HepG2 (cell line): Measurements from ENCODE around the gene HACL1. TPM values are rescaled to one million over a fixed set of nuclear protein-coding genes. Genes with fewer than 3 reads are reported as not detected.

Experiments
- ASH2L ChIP-seq: fragments of 300-600, 200-600 bp; sonication (generic); IDR thresholded peaks from 2 replicates; pipeline ENCODE4 v1.7.0; 2017; ENCODE audit warnings: low read depth, mild to moderate bottlenecking, moderate library complexity, mixed read lengths, low read length; ENCODE audit not compliant: insufficient read length
- CBX5 ChIP-seq: sonication (generic); formaldehyde crosslinking; IDR thresholded peaks from 2 replicates; pipeline ENCODE4 v1.4.0; 2020; ENCODE audit warnings: missing genetic modification reagents, borderline replicate concordance
- GLMP ChIP-seq: sonication (generic); formaldehyde crosslinking; IDR thresholded peaks from 2 replicates; pipeline ENCODE4 v1.9.0; 2021; ENCODE audit warnings: missing genetic modification reagents, mild to moderate bottlenecking, borderline replicate concordance
- IRF1 ChIP-seq: sonication (generic); formaldehyde crosslinking; IDR thresholded peaks from 2 replicates; pipeline ENCODE4 v1.4.0; 2020; ENCODE audit warnings: low read depth, mild to moderate bottlenecking, missing genetic modification reagents
- IRX3 ChIP-seq: sonication (generic); formaldehyde crosslinking; IDR thresholded peaks from 2 replicates; pipeline ENCODE4 v1.8.1; 2023; ENCODE audit warnings: mild to moderate bottlenecking, low read depth, missing genetic modification reagents, borderline replicate concordance
- KAT7 ChIP-seq: IDR thresholded peaks from 2 replicates; pipeline ENCODE4 v1.6.1; 2018; ENCODE audit warnings: borderline replicate concordance, missing compliant biosample characterization
- KLF6 ChIP-seq: IDR thresholded peaks from 2 replicates; pipeline ENCODE4 v1.8.0; 2016; ENCODE audit warnings: missing biosample characterization, missing genetic modification reagents
- MAF1 ChIP-seq: sonication (generic); formaldehyde crosslinking; IDR thresholded peaks from 2 replicates; pipeline ENCODE4 v1.5.0; 2020; ENCODE audit warnings: missing genetic modification reagents, borderline replicate concordance
- MEIS1 ChIP-seq: sonication (generic); formaldehyde crosslinking; IDR thresholded peaks from 2 replicates; pipeline ENCODE4 v1.9.0; 2021; ENCODE audit warnings: mild to moderate bottlenecking, missing genetic modification reagents, moderate library complexity, borderline replicate concordance
- NFATC3 ChIP-seq: sonication (generic); formaldehyde crosslinking; IDR thresholded peaks from 2 replicates; pipeline ENCODE4 v1.5.1; 2020; ENCODE audit warnings: mild to moderate bottlenecking, missing genetic modification reagents
- PRPF4 ChIP-seq: fragments of 200-400 bp; formaldehyde crosslinking; IDR thresholded peaks from 2 replicates; pipeline ENCODE4 v1.6.1; 2016; ENCODE audit warnings: low read length, low read depth; ENCODE audit not compliant: poor library complexity, severe bottlenecking
- RFX1 ChIP-seq: fragments of 450-650 bp; IDR thresholded peaks from 2 replicates; pipeline ENCODE4 v1.6.1; 2017
- RFX3 ChIP-seq: IDR thresholded peaks from 2 replicates; pipeline ENCODE4 v1.6.1; 2016; ENCODE audit warnings: missing biosample characterization, missing genetic modification reagents
- SKI ChIP-seq: fragments of 450-650 bp; IDR thresholded peaks from one replicate; pipeline ENCODE4 v1.6.1; 2018; ENCODE audit warnings: mild to moderate bottlenecking; ENCODE audit not compliant: partially characterized antibody
- SP5 ChIP-seq: IDR thresholded peaks from 2 replicates; pipeline ENCODE4 v1.6.1; 2016; ENCODE audit warnings: low read depth, borderline replicate concordance
- SSRP1 ChIP-seq: IDR thresholded peaks from 2 replicates; pipeline ENCODE4 v1.6.1; 2016; ENCODE audit warnings: control low read depth
- TAF1 ChIP-seq: sonication (generic); formaldehyde crosslinking; IDR thresholded peaks from 2 replicates; pipeline ENCODE4 v1.4.0; 2020; ENCODE audit warnings: missing genetic modification reagents
- ZBTB46 ChIP-seq: sonication (generic); formaldehyde crosslinking; IDR thresholded peaks from 2 replicates; pipeline ENCODE4 v1.4.0; 2020; ENCODE audit warnings: mild to moderate bottlenecking, missing genetic modification reagents, borderline replicate concordance
- ZFP36 ChIP-seq: fragments of 150-350 bp; IDR thresholded peaks from 2 replicates; pipeline ENCODE4 v1.6.1; 2018; ENCODE audit warnings: borderline replicate concordance, low read length, low read depth; ENCODE audit not compliant: partially characterized antibody
- ZNF24 ChIP-seq: fragments of 450-650 bp; IDR thresholded peaks from 2 replicates; pipeline ENCODE4 v1.6.1; 2017; ENCODE audit warnings: antibody characterized with exemption, mild to moderate bottlenecking
- ZNF331 ChIP-seq: sonication (generic); formaldehyde crosslinking; IDR thresholded peaks from 2 replicates; pipeline ENCODE4 v1.4.0; 2020; ENCODE audit warnings: missing genetic modification reagents
- ZNF333 ChIP-seq: sonication (generic); formaldehyde crosslinking; IDR thresholded peaks from 2 replicates; pipeline ENCODE4 v1.4.0; 2020; ENCODE audit warnings: mild to moderate bottlenecking, missing genetic modification reagents, borderline replicate concordance
- ZNF468 ChIP-seq: sonication (generic); formaldehyde crosslinking; IDR thresholded peaks from 2 replicates; pipeline ENCODE4 v1.8.0; 2022; ENCODE audit warnings: mild to moderate bottlenecking, moderate library complexity, missing genetic modification reagents
- ZNF510 ChIP-seq: sonication (generic); formaldehyde crosslinking; IDR thresholded peaks from 2 replicates; pipeline ENCODE4 v1.4.0; 2020; ENCODE audit warnings: low read depth, mild to moderate bottlenecking, missing genetic modification reagents
- ZNF615 ChIP-seq: sonication (generic); formaldehyde crosslinking; IDR thresholded peaks from 2 replicates; pipeline ENCODE4 v1.5.0; 2020; ENCODE audit warnings: mild to moderate bottlenecking, missing genetic modification reagents, borderline replicate concordance
- ZNF713 ChIP-seq: sonication (generic); formaldehyde crosslinking; IDR thresholded peaks from 2 replicates; pipeline ENCODE4 v1.4.0; 2020; ENCODE audit warnings: mild to moderate bottlenecking, missing genetic modification reagents
- ZNF816 ChIP-seq: sonication (generic); formaldehyde crosslinking; IDR thresholded peaks from 2 replicates; pipeline ENCODE4 v1.8.0; 2022; ENCODE audit warnings: missing genetic modification reagents, mild to moderate bottlenecking, borderline replicate concordance
- ZSCAN21 ChIP-seq: sonication (generic); formaldehyde crosslinking; IDR thresholded peaks from 2 replicates; pipeline ENCODE4 v1.8.0; 2022; ENCODE audit warnings: mild to moderate bottlenecking, missing genetic modification reagents, moderate library complexity, borderline replicate concordance
- polyA plus RNA-seq, 8 experiments: library from polyadenylated mRNA; depleted of rRNA in 3 of 8; stranded (reverse) in 7 of 8; unstranded in 1 of 8; fragments of >200 nt; fragmentation: Illumina TruSeq in 4 of 8; extraction: Trizol in 4 of 8; gene quantifications; 2 replicates each; pipeline versions ENCODE4 v1.2.1 to v1.2.3, GENCODE V29; 2011 to 2016; ENCODE audit warnings: low read depth in 4 of 8, missing spikeins in 1 of 8, mixed read lengths in 1 of 8; ENCODE audit not compliant: insufficient read depth in 1 of 8
- total RNA-seq, 5 experiments: library from RNA; depleted of rRNA; stranded (reverse); fragments of >200 nt; fragmentation: Illumina TruSeq; extraction: Trizol; gene quantifications; 2 replicates each; pipeline ENCODE4 v1.2.3, GENCODE V29; 2016; ENCODE audit warnings: low read depth in 1 of 5

Gene HACL1
- total and polyA plus RNA-seq, 2 of the 13 experiments (the other 11 are each of a cell fraction or from before 2014, with no cell fraction given), result 22.1 to 25.7 TPM

- TF ChIP-seq PRPF4 (no peak), KAT7 (CRISPR knock-in tag) (0 out of 2 replicates have a peak, but pooled peaks have one; percentile 4), TAF1 (no peak), SSRP1 (CRISPR knock-in tag) (no peak), MEIS1 (CRISPR knock-in tag) (no peak), IRX3 (CRISPR knock-in tag) (0 out of 2 replicates have a peak, but pooled peaks have one; percentile 48), ZFP36 (no peak), GLMP (CRISPR knock-in tag) (no peak), ZNF510 (CRISPR knock-in tag) (no peak), RFX1 (no peak), ZNF24 (no peak), RFX3 (CRISPR knock-in tag) (no peak), ZNF816 (no peak), ASH2L (peak; percentile 26), ZNF331 (CRISPR knock-in tag) (no peak), SKI (no peak), KLF6 (CRISPR knock-in tag) (no peak), SP5 (CRISPR knock-in tag) (no peak), NFATC3 (CRISPR knock-in tag) (no peak), ZNF333 (CRISPR knock-in tag) (no peak), ZNF615 (CRISPR knock-in tag) (no peak), ZSCAN21 (no peak), IRF1 (CRISPR knock-in tag) (no peak), ZNF713 (no peak), CBX5 (no peak), MAF1 (CRISPR knock-in tag) (no peak), ZNF468 (CRISPR knock-in tag) (0 out of 2 replicates have a peak, but pooled peaks have one; percentile 75), ZBTB46 (CRISPR knock-in tag) (no peak)
Measured at GRCh38 chr3:15602146-15602536, 772 bp upstream of the HACL1 start (continued).
